Activated naive CD8-positive, alpha-beta T cell treated with anti-CD3 and anti-CD28 coated beads, Interleukin-2, amount 50 U/mL, for 24 hours (primary cell): Measurements from ENCODE around the gene SLAIN2.

Source experiments
- ATAC-seq: fragments of 150-1000 bp; cut with Tn5 transposase; one replicate; pipeline ENCODE4 v1.10.0; 2021
- DNase-seq: peaks from one replicate; pipeline ENCODE4 v3.0.0; 2021
- H3K27ac Mint-ChIP-seq: one replicate; pipeline ENCODE4 v1.8.0; 2021; ENCODE audit warnings: mild to moderate bottlenecking, mixed read lengths
- H3K27me3 Mint-ChIP-seq: one replicate; pipeline ENCODE4 v1.8.0; 2021; ENCODE audit warnings: mixed read lengths
- H3K36me3 Mint-ChIP-seq: one replicate; pipeline ENCODE4 v1.8.0; 2021; ENCODE audit warnings: low read depth, mixed read lengths
- H3K4me1 Mint-ChIP-seq: one replicate; pipeline ENCODE4 v1.8.0; 2021; ENCODE audit warnings: mixed read lengths
- H3K4me3 Mint-ChIP-seq: one replicate; pipeline ENCODE4 v1.8.0; 2021; ENCODE audit warnings: mild to moderate bottlenecking, moderate library complexity, mixed read lengths
- H3K9me3 Mint-ChIP-seq: one replicate; pipeline ENCODE4 v1.8.0; 2021; ENCODE audit warnings: mixed read lengths

The SLAIN2 gene

GRCh38 chr4:48322063-48322462, 19.3 kb upstream of the SLAIN2 start:
- H3K4me3 Mint-ChIP-seq = no peak overlapping the region
- no peaks in the 10 kb centered on the region for H3K36me3 Mint-ChIP-seq
- no peaks in the 10 kb centered on the region for H3K27me3 Mint-ChIP-seq
- H3K27ac Mint-ChIP-seq = no peak overlapping the region
- no peak for ATAC-seq
- H3K9me3 Mint-ChIP-seq = no peaks in the 10 kb centered on the region
- no peaks in the 10 kb centered on the region for H3K4me1 Mint-ChIP-seq
- DNase-seq = no peak

- Mint-ChIP-seq H3K36me3 (no peaks in the 10 kb centered on the region), H3K9me3 (no peaks in the 10 kb centered on the region), H3K4me3 (no peak overlapping the region), H3K27ac (no peak overlapping the region), H3K27me3 (peaks cover 7% of the 10 kb centered on the region), H3K4me1 (peaks cover 3% of the 10 kb centered on the region)
- ATAC-seq = no peak
- DNase-seq = no peak
Measured at GRCh38 chr4:48324281-48324680, 17.0 kb upstream of the SLAIN2 start.

GRCh38 chr4:48329193-48329592, 12.1 kb upstream of the SLAIN2 start:
- Mint-ChIP-seq H3K27ac (no peak overlapping the region), H3K27me3 (peaks cover 9% of the 10 kb centered on the region), H3K9me3 (no peaks in the 10 kb centered on the region), H3K4me1 (peaks cover 17% of the 10 kb centered on the region), H3K4me3 (no peak overlapping the region), H3K36me3 (no peaks in the 10 kb centered on the region)
- DNase-seq (no peak), ATAC-seq (no peak)

DNA sequence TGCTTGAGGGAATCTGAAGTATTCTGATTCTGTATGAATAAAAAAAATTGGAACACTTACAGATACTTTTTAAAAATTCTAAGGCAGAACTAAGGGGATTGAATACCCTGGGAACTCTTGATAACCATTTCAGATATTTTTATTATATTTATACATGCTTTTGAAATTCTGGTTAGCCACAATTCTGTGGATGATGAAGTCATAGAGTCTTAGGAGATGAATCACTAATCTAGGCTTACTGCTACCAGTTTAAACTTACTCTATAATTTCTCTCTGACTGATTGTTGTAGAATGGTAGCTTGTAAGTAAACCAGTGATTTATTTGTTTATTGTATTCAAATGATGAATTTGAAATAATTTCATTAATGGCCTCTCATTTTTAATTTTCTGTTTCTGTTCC, 11.4 kb upstream of the SLAIN2 start:
- peak; percentile 73 for ATAC-seq
- H3K9me3 Mint-ChIP-seq = no peaks in the 10 kb centered on the region

DNA sequence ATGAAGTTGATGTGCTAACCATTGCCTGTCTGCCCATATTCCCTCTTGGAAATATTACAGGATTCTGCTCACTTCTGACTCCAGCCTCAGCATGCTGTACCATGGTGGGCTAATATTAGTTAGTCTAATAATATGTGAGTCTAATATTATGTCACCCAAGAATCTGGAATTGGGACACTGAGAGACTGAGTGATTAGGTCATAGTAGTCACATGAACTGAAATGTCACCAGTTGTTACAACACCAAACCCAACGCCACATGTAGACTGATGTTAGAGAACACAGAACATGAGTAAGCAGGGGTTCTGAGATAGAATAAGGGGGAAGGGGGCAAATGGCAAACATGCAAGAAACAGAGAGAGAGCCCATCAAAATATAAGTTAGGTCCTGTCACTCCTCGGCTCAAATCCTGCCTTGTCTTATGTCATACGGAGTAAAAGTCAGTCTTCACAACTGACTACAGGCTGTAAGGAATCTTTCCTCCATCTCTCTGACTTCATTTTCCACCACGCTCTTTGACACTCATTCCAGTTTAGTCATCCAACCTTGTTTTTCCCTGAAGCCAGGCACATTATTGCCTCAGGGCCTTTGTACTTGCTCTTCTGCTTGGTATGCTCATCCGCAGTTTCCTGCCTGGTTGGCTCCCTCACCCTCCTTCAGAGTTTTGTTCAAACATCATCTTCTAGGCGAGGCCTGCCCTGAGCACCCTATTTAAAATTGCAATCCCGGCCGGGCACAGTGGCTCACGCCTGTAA, 9.6 kb upstream of the SLAIN2 start:
- no peak for DNase-seq
- H3K9me3 Mint-ChIP-seq = no peaks in the 10 kb centered on the region
- no peak for ATAC-seq
- H3K27ac Mint-ChIP-seq = no peak overlapping the region
- peaks cover 9% of the 10 kb centered on the region for H3K27me3 Mint-ChIP-seq
- H3K36me3 Mint-ChIP-seq = no peaks in the 10 kb centered on the region
- H3K4me1 Mint-ChIP-seq = peaks cover 17% of the 10 kb centered on the region
- H3K4me3 Mint-ChIP-seq = no peak overlapping the region

More for the DNA sequence above, 11.4 kb upstream of the SLAIN2 start:
- H3K27me3 Mint-ChIP-seq = peaks cover 9% of the 10 kb centered on the region
- H3K27ac Mint-ChIP-seq = no peak overlapping the region
- peaks cover 17% of the 10 kb centered on the region for H3K4me1 Mint-ChIP-seq
- H3K4me3 Mint-ChIP-seq = no peak overlapping the region
- H3K36me3 Mint-ChIP-seq = no peaks in the 10 kb centered on the region
- no peak for DNase-seq

DNA sequence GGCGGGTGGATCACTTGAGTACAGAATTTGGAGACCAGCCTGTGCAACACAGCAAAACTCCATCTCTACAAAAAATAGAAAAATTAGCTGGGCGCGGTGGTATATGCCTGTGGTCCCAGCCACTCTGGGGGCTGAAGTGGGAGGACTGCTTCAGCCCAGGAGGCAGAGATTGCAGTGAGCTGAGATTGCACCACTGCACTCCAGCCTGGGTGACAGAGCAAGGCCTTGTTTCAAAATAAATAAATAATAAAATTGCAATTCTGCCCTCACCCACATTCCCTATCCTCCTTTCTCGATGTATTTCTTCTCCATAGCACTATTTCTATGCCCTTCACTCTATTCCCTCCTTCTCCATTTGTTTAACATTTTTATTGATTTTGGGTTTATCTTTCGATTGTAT, 8.7 kb upstream of the SLAIN2 start:
- Mint-ChIP-seq H3K27ac (no peak overlapping the region), H3K36me3 (no peaks in the 10 kb centered on the region), H3K4me1 (peaks cover 23% of the 10 kb centered on the region), H3K27me3 (peaks cover 7% of the 10 kb centered on the region), H3K4me3 (no peak overlapping the region), H3K9me3 (no peaks in the 10 kb centered on the region)
- no peak for ATAC-seq
- DNase-seq = no peak

DNA sequence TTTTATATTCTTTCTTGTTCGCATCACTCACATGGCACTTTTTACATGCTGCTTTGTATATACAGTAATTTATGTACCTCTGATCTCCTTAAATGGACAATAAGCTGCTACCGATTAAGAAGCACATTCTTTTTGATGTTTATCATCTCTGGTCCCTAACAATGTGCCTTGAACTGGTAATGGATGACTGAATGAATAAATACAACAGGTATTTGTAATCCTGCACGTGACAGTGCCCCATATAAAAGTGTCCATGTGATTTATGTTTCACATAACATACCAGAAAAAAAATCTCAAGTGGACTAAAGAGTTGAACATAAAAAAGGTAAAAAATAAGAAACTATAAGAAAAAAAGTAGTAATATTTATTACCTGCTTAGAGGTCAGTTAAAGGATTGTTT, 7.7 kb upstream of the SLAIN2 start:
- Mint-ChIP-seq H3K27me3 (peaks cover 2% of the 10 kb centered on the region), H3K27ac (no peak overlapping the region), H3K4me3 (no peak overlapping the region), H3K4me1 (peaks cover 31% of the 10 kb centered on the region), H3K9me3 (no peaks in the 10 kb centered on the region), H3K36me3 (no peaks in the 10 kb centered on the region)
- DNase-seq (no peak), ATAC-seq (no peak)

DNA sequence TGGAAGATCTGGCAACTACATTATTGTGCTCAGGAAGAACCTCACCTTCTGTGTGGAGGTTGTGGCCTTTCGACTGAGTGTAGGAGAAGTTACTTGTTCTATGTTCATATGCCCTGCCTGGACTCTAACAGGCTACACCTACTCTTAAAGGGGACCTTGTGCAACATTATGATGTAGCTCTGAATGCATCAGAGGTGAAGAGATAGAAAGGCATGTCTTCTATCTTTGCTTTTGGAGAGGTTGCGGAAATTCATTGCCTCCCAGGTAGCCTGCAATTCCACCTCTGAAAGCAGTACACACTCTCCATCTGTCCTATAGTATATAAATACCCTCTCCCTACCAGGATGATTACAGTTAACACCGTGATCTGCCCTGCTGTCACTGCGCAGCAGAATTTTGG, 7.1 kb upstream of the SLAIN2 start:
- Mint-ChIP-seq H3K9me3 (no peaks in the 10 kb centered on the region), H3K36me3 (no peaks in the 10 kb centered on the region), H3K4me1 (peaks cover 30% of the 10 kb centered on the region), H3K27me3 (peaks cover 2% of the 10 kb centered on the region), H3K4me3 (no peak overlapping the region), H3K27ac (no peak overlapping the region)
- DNase-seq (no peak), ATAC-seq (no peak)

DNA sequence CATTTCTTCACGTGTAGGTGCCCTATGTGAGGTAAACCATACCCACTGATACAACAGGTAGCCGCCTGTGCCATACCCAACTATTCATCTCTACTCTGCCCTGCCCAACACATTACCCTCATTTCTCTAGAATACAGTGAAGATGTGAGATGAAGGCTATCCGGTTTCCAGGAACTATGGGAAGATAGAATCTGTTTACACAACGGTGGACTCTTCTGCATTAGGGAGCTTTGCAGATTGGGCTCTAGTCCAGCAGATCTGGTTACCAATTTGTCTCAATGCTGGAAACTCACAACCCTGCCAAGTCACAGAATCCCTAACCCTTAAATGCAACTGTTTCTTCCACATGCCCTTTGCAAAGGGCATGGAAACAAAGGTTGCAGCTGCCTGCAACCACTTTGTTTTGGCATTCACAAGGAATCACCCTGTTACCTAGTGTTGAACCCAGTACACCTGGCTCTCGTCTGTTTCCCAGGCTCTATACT, 6.4 kb upstream of the SLAIN2 start:
- H3K4me1 Mint-ChIP-seq = peaks cover 30% of the 10 kb centered on the region
- ATAC-seq = no peak

DNA sequence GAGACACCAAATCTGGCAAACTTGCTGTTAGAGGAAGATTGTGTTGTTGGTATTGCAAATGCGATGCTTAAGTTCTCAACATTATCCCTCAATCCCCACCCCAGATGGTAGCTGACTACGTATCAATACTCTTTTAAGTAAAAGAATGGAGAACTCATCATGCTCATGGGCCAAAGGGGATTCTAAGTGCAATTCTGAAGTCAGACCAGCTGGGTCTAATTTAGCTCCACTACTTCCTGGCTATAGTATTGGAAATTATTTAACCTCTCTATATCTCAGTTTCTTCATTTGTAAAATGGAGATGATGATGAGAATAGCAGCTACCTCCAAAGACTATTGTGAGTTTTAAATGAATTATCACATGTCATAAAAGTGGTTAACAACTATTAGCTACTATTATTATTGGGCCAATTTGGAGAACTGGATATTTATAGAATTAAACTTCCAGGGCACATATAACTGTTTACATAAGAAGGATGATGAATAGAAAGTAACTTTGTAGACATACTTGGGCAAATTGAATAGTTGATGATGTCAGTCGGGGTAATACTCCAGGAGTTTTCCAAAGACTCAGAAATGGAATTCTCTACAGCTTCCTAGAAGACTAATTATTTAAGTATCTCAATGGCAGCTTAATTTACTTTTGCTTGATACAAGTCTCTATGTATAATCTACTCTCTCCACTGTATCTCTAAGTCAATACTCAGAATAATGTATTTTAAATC, 5.0 kb upstream of the SLAIN2 start:
- no peaks in the 10 kb centered on the region for H3K9me3 Mint-ChIP-seq
- no peaks in the 10 kb centered on the region for H3K36me3 Mint-ChIP-seq
- no peak overlapping the region for H3K4me3 Mint-ChIP-seq
- ATAC-seq = no peak
- H3K27ac Mint-ChIP-seq = no peak overlapping the region
- DNase-seq = no peak
- H3K4me1 Mint-ChIP-seq = peaks cover 27% of the 10 kb centered on the region
- H3K27me3 Mint-ChIP-seq = peaks cover 2% of the 10 kb centered on the region

More for the DNA sequence above, 6.4 kb upstream of the SLAIN2 start:
- Mint-ChIP-seq H3K27ac (no peak overlapping the region), H3K36me3 (no peaks in the 10 kb centered on the region), H3K4me3 (no peak overlapping the region), H3K27me3 (peaks cover 2% of the 10 kb centered on the region), H3K9me3 (no peaks in the 10 kb centered on the region)
- no peak for DNase-seq

- Mint-ChIP-seq H3K9me3 (no peaks in the 10 kb centered on the region), H3K27ac (peak overlapping the region; percentile 9), H3K36me3 (no peaks in the 10 kb centered on the region), H3K4me1 (peaks cover 30% of the 10 kb centered on the region), H3K27me3 (peaks cover 2% of the 10 kb centered on the region), H3K4me3 (no peak overlapping the region)
- no peak for DNase-seq
- ATAC-seq = no peak
Measured at GRCh38 chr4:48337731-48338130, 3.6 kb upstream of the SLAIN2 start.

- DNase-seq (no peak), ATAC-seq (no peak)
- Mint-ChIP-seq H3K36me3 (no peaks in the 10 kb centered on the region), H3K4me3 (no peak overlapping the region), H3K27ac (peak overlapping the region; percentile 90), H3K9me3 (no peaks in the 10 kb centered on the region), H3K27me3 (no peaks in the 10 kb centered on the region), H3K4me1 (peaks cover 49% of the 10 kb centered on the region)
Measured at GRCh38 chr4:48339642-48340041, 1.7 kb upstream of the SLAIN2 start.

- Mint-ChIP-seq H3K4me3 (peak overlapping the region; percentile 98), H3K9me3 (no peaks in the 10 kb centered on the region), H3K36me3 (no peaks in the 10 kb centered on the region), H3K27ac (peak overlapping the region; percentile 90), H3K4me1 (peaks cover 56% of the 10 kb centered on the region), H3K27me3 (no peaks in the 10 kb centered on the region)
- ATAC-seq (peak; percentile 30), DNase-seq (peak; percentile 30)
Measured at GRCh38 chr4:48340276-48340964, 909 bp upstream of the SLAIN2 start.

GRCh38 chr4:48341776-48342605, 662 bp downstream of the SLAIN2 start:
- Mint-ChIP-seq H3K4me3 (peak overlapping the region; percentile 98), H3K9me3 (no peaks in the 10 kb centered on the region), H3K27ac (peak overlapping the region; percentile 95), H3K4me1 (peaks cover 71% of the 10 kb centered on the region), H3K36me3 (no peaks in the 10 kb centered on the region), H3K27me3 (no peaks in the 10 kb centered on the region)
- DNase-seq (peak; percentile 49), ATAC-seq (peak; percentile 12)
